CD4-positive, alpha-beta T cell treated with Interleukin-21 for 1 hour (primary cell): Measurements from ENCODE around the gene ZFP64.

Experiments
- DNase-seq: peaks from one replicate; pipeline ENCODE4 v3.0.0-alpha.2; 2020

ZFP64 gene

GRCh38 chr20:52103913-52104545 is 87.5 kb downstream of the ZFP64 start:
- DNase-seq: no peak

GRCh38 chr20:52103335-52103912 is 88.2 kb downstream of the ZFP64 start:
- no peak for DNase-seq

- no peak for DNase-seq
Observed at GRCh38 chr20:52102559-52102958, 89.0 kb downstream of the ZFP64 start.

- no peak for DNase-seq
Observed at GRCh38 chr20:52102126-52102525, 89.5 kb downstream of the ZFP64 start.
